ENCODE results near the gene RNF115.
"Not testable (repeated sequence)": the region's sequence is repeated elsewhere in the genome, so short reads cannot be mapped to it uniquely, and the experiment has no call there.

RNF115 gene

GRCh38 chr1:145726193-145726592 lies 97.7 kb downstream of the RNF115 start:
- DNase-seq = not testable (repeated sequence)

DNA sequence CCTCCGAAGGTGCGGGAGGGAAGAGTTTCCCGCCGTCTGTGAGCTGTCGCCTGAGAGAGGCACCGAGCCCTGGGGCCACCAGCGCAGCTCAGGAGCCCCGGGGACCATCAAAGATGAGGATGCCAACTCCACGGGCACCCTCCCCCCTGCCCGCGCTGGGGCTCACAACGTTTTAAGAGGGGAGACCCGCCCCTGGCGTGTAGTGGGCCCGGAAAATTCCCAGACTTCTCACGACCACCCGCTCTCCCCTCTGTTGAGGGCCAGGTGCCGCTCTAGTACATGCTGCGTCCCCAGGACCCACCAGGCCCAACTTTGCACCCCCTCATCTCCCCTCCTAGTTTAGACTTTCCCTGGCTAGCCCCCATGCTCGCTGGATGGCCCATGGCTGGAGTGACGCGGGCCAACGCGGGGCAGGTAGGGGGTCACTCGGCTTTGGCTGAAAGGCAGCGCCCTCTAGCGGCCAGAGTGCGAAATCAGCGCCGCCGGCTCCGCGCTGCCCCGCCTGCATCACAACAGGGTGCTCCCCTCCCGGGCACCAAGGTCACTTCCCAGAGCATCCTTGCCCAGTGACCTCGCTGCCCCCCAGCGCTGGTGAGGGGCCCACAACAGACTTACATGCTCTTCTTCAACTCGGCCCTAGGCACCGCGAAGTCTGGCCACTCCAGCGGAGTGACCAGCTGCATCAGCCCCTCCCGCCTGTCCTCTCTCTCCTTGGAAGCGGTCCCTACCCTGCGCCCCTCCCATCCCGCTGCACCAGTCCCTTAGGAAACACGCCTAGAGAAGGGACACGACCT lies 102.8 kb downstream of the RNF115 start:
- peak; percentile 56 for DNase-seq

- DNase-seq = no peak
Observed at GRCh38 chr1:145720556-145720877, 103.4 kb downstream of the RNF115 start.

DNA sequence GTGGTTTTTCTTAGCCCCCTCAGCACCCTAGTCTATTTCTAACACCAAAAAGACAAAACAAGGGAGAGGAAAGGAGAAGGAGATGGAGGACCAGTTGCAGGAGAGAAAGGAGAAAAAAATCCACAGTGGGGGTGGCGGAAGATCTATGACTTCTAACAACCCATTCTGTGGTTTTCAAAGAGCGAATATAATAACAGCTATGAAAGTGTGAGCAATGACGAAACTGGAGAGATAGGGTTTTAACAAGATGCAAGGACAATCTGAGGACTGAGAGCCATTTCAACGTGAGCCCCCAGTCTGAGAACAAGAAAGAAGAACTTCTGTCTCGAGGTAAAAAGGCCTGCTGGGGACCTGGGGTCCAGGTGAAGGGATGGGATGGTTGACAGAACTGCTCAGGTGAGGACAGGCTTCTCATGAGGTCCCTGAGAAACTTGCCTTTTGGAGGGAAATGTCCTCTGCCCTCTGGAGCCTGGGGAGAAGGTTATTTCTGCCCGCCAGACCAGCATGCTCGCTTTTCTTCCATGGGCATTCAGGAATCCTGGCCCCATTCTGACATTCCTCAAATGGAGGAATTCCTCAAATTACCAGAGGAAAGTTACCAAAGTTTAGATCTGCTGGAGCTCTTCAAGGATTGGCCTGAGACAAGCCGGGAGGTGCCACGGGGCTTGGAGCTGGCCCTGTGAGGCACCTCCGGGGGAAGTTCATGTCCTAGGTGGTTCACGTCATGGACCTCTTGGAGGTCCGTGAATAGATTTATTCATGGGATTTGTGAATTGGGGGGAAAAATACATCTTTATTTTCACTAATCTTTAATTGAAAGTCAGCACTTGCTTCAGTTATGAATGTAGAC lies 104.4 kb downstream of the RNF115 start, which contains the start of gene CD160:
Gene CD160, plus strand, starts transcription at position 270 of the 850 bp plus-strand sequence. CDS start 8,829 bp downstream, outside the sequence.
- peak; percentile 10 for DNase-seq

GRCh38 chr1:145718465-145718864 lies 105.4 kb downstream of the RNF115 start:
- not testable (repeated sequence) for DNase-seq

DNA sequence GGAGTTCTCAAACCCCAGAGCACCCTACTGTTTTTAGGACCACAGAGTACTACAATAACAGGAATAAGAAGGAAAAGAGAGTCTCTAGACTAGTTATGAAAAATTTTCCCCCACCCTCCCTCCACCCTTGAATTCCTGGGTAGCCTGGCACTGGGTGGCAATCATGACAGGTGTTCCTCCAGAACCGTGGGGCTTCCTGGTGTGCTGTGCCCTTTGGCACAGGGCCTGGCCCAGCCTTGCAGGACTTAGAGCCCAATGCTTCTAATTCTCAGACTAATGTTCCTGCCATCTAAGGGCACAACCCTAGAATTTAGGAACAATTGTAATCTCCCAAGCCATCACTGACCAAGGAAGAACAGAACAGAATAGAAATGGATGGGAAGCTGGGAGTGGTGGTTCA lies 106.1 kb downstream of the RNF115 start:
- no peak for DNase-seq

DNA sequence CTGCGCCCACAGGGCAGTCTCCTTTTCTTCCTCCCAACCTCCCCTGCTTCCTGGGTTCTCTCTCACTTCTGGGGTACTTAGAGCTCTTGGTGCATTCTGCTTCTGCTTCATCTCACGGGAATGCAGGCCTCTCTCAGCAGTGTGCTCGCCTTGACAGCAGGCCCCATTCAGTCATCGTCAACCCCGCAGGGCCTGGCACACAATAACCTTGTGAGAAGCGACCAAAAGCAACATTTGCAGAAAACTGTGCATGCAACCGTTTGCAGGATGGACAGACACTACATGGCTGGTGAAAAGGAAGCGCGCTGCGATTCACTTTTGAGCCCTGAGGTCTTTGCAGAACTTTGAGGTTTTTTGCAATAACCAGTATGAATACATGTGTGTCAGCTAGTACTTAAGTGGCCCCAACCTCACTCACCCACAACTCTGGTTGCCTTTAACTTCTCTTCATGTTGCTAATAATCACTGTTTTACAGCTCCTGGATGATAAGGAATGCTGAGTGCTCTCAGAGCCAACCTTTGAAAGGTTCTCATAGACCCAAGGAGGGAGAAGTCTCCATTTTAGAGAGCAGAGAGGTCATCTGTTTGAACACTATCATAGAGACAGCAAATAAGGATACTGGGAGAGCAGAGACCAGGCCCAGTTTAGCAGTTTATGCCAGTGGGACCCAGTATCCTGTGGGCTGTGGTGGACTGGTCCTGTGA lies 107.1 kb downstream of the RNF115 start:
- DNase-seq = no peak

DNA sequence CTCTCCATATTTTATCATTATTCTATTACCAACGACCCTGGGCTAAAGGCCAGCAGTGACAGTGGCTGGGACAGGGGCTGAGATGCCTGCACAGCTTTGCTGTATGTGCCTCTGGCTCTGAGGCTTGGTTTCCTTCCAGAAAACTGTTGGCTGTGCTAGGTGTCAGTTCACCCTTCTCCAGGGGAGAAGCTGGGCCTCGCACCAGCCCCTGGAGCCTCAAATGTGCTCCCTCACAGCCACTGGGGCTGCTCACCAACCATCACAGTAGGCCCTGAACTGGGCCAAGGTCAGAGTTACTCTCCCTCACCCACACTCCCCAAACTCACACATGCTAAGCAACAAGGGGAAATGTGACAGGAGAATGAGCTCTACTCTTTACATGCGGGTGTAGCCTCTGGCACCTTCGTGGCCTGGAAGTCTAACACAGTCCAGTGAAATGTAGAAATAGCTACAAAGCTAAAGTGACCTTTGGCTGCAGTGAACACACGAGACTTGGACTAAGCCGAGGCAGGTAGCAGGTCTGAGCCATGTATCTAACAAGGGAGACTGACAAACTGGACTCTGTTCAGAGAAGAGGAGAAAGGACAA lies 109.3 kb downstream of the RNF115 start:
- no peak for DNase-seq

GRCh38 chr1:145711213-145711651 lies 112.7 kb downstream of the RNF115 start:
- DNase-seq = no peak

DNA sequence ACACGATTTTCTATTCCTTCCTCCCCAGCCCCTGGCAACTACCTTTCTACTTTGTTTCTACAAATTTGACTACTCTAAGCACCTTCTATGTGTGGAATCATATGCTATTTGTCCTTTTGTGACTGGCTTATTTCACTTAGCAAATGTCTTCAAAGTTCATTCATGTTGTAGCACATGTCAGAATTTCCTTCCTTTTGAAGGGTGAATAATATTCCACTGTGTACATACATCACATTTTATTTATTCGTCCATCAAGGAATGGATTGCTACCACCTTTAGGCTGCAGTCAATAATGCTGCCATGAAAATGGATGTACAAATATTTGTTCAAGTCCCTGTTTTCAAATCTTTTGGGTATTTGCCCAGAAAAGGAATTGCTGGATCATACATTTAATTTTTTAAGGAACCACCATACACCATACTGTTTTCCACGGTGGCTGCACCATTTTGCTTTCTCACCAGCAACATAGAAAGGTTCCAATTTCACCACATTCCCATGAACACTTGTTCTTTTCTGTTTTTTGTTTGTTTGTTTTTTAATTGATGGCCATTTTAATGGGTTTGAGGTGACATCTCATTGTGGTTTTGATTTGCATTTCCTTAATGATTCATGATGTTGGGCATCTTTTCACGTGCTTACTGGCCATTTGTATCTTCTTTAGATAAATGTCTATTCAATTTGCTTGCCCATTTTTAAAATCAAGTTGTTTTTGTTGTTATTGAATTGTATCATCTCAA lies 113.4 kb downstream of the RNF115 start:
- no peak for DNase-seq

DNA sequence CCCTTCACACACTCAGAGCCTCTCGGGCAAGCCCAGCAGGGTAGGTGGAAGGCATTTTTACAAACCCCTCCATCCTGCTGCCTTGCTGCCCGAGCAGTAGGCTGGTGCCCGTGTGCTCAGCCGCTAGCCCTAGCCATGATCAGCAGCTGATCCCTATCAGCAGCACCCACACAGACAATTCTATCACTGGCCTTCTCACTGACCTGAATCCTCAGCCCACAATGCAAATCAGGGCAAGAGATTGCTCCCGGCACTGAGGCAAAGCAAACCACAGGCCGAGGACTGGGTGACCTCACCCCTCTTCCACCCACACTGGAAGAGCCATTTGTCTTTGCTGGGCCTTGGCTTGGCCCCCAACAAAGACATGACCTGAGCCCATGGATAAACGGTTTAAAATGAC lies 115.8 kb downstream of the RNF115 start:
- no peak for DNase-seq

GRCh38 chr1:145707183-145707867 lies 116.6 kb downstream of the RNF115 start, which contains the start of gene PDZK1:
Gene PDZK1, minus strand, starts transcription at chr1:145707368. Its CDS starts 19,347 bp downstream, at chr1:145688021.
- no peak for DNase-seq

- DNase-seq = no peak
Observed at GRCh38 chr1:145706086-145706664, 117.7 kb downstream of the RNF115 start.

DNA sequence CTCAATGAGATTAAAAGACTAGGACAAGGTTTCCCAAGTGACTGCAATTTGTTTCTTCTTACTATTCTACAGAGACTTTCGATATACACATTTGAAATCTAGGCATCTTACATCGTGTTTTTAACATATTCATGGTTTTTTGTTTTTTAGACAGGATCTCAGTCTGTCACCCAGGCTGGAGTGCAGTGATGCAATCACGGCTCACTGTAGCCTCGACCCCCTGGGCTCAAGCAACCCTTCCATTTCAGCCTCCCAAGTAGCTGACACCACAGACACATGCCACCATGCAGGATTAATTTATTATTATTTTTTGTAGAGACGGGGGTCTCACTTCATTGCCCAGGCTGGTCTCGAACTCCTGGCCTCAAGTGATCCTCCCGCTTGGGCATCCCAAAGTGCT lies 118.3 kb downstream of the RNF115 start:
- no peak for DNase-seq

DNA sequence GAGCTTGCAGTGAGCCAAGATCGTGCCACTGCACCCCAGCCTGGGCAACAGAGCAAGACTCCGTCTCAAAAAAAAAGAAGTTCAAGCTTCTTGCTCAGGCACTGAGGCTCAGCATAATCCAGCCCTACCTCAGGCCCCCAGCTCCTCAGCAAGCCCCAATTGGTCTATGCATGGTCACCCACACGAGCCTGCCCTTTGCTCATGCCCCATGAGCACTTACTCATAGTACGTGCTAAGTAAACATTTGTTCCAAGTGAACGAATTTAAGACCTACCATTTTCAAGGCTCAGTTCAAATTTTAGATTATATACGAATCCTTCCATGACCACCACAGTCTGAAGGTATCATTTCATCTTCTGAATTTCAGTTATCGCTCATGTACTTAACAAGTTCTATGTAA lies 121.1 kb downstream of the RNF115 start:
- no peak for DNase-seq

DNA sequence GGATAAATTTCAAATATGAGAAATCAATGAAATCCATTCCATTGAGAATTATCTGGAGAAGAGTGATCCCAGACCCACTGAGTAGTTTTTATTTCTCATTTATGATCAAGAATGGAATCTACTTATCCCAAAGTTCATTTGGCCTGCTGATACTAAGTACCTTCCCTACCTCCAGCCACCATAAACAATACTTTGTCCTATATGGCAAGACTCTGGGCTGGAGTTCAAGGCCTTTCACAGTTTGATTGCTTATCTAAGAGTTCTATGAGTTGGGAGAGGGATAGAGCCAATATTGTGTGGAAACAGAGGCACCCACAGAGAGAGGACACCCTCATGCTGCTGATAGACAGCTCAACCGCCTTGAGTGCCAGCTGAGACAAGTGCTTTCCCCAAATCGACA lies 121.8 kb downstream of the RNF115 start:
- no peak for DNase-seq

GRCh38 chr1:145701306-145701862 lies 122.5 kb downstream of the RNF115 start:
- no peak for DNase-seq

GRCh38 chr1:145696630-145696960 lies 127.3 kb downstream of the RNF115 start:
- DNase-seq = no peak

GRCh38 chr1:145695821-145696629 lies 127.9 kb downstream of the RNF115 start:
- DNase-seq = no peak

Measured in CD4-positive, alpha-beta T cell treated with Interleukin-4 for 4 hours (primary cell).